Measurements from ENCODE around the gene LMOD1. TPM values are rescaled to one million over a fixed set of nuclear protein-coding genes. Genes with fewer than 3 reads are reported as not detected.

The LMOD1 gene
- total and polyA plus RNA-seq, 2 donors (not counting 1 experiment from before 2014, with no cell fraction given) = not detected

DNA sequence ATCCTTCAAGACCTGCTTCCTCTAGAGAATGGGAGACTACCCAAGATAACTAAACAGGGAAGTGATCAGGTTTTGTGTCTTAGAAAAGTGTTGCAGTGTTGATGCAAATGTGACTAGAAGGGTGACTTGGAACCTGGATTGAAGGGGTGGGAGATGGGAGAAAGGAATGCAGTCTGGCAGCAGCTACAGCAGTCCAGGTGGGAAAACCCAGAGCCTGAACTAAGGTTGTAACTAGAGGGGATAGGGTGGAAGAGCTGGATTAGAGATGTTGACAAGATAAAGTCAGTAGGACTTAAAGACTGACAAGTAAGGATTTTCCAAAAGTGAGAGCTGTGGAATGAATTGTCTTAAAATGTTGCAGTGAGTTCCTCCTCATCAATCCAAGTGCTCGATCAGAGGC is 64.7 kb downstream of the LMOD1 start:
- Histone ChIP-seq H4K20me1 (ENCODE audit: control insufficient read depth, insufficient read depth, low read length, poor library complexity, severe bottlenecking) (no peaks in the 10 kb centered on the region), H3K9ac (ENCODE audit: low read length) (no peak overlapping the region), H3K4me2 (replicated peaks; ENCODE audit: low read depth, low read length, poor library complexity, severe bottlenecking) (no peak overlapping the region), H3K4me3 (ENCODE audit: control extremely low read depth in 1 of 5, extremely low read depth in 1 of 5, insufficient read depth in 1 of 5, low read depth in 2 of 5, low read length in 4 of 5) (no peak overlapping the region), H3K79me2 (ENCODE audit: control insufficient read depth, insufficient read depth, low read length) (no peaks in the 10 kb centered on the region), H3K27me3 (replicated peaks in 1 of 4; ENCODE audit: control extremely low read depth in 1 of 4, control insufficient read depth in 3 of 4, insufficient read depth in 4 of 4, low read length in 3 of 4) (peaks cover 0 to 5% (median 2%) of the 10 kb centered on the region in 4 experiments), H3K9me3 (ENCODE audit: control extremely low read depth in 1 of 3, control insufficient read depth in 2 of 3, insufficient read depth in 1 of 3, low read length in 2 of 3) (no peaks in the 10 kb centered on the region), H3K27ac (ENCODE audit: low read length in 2 of 2) (no peak overlapping the region), H3K36me3 (replicated peaks in 1 of 2; ENCODE audit: control extremely low read depth in 1 of 2, control insufficient read depth in 1 of 2, extremely low read depth in 1 of 2, insufficient read depth in 2 of 2, low read length in 1 of 2) (no peaks in the 10 kb centered on the region), H3K4me1 (ENCODE audit: control insufficient read depth in 2 of 2, insufficient read depth in 2 of 2, low read length in 2 of 2) (peaks cover 14 to 24% of the 10 kb centered on the region in 2 donors), H2AFZ (ENCODE audit: insufficient read depth, low read depth, low read length, poor library complexity, severe bottlenecking) (no peak overlapping the region)
- DNase-seq (no peak), ATAC-seq (ENCODE audit: low read depth) (no peak)
- no peaks in the 10 kb centered on the region for H3K27me3 Mint-ChIP-seq
- 100% methylated on average over 1 of the region's 1 CpG for WGBS (ENCODE audit: insufficient coverage)
- intact Hi-C loops (cut with micrococcal nuclease) = no loop called here
- peaks cover 33% of the 10 kb centered on the region for H3K4me1 Mint-ChIP-seq
- TF ChIP-seq, protein P1, sequence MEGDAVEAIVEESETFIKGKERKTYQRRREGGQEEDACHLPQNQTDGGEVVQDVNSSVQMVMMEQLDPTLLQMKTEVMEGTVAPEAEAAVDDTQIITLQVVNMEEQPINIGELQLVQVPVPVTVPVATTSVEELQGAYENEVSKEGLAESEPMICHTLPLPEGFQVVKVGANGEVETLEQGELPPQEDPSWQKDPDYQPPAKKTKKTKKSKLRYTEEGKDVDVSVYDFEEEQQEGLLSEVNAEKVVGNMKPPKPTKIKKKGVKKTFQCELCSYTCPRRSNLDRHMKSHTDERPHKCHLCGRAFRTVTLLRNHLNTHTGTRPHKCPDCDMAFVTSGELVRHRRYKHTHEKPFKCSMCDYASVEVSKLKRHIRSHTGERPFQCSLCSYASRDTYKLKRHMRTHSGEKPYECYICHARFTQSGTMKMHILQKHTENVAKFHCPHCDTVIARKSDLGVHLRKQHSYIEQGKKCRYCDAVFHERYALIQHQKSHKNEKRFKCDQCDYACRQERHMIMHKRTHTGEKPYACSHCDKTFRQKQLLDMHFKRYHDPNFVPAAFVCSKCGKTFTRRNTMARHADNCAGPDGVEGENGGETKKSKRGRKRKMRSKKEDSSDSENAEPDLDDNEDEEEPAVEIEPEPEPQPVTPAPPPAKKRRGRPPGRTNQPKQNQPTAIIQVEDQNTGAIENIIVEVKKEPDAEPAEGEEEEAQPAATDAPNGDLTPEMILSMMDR (IDR thresholded peaks at IDR 0.05) = no peak
- TF ChIP-seq EZH2 (IDR thresholded peaks at IDR 0.05; ENCODE audit: borderline replicate concordance, insufficient read depth, low read depth, low read length, poor library complexity, severe bottlenecking) = no peak
- no peaks in the 10 kb centered on the region for H3K9me3 Mint-ChIP-seq (ENCODE audit: insufficient read depth)
- H3K4me3 Mint-ChIP-seq = no peak overlapping the region
- ChIA-PET POLR2A (no interaction called here), CTCF (interaction anchor here (0.7 to 2.6 kb wide), 2 partner anchors 92 to 165 kb away, joined by 3 to 11 read pairs; no protein-coding TSS in a partner anchor)
- H3K27ac Mint-ChIP-seq = no peak overlapping the region

DNA sequence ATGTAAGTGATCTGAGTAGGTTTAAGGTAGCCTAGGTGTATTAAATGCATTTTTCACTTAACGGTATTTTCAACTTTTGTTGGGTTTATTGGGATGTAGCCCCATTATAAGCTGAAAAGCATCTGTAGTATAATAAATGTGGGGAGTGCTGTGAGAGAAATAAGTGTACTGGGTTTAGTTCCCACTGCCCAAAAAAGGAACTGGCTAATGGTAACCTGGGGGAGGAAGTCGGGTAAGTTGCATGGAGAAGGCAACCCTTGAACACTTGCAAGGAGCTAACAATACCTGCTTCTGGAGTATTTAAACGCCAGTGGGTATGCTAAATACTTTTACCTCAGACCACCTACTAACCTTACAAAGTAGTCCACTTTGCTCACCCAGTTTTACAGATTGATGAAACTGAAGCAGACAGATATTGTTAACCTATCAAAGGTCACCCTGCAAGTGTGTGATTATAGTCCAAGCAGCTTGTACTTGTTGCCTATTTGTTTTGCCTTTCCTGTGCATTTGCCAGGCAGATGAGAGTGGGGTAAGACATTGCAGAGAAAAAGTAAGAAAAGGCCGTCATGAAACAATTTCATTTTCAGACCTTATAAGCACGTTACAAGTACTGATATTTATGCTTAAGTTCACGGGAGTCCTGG is 65.3 kb downstream of the LMOD1 start:
- Histone ChIP-seq H3K36me3 (replicated peaks in 1 of 2; ENCODE audit: control extremely low read depth in 1 of 2, control insufficient read depth in 1 of 2, extremely low read depth in 1 of 2, insufficient read depth in 2 of 2, low read length in 1 of 2) (peaks cover 0 to 3% of the 10 kb centered on the region in 2 experiments), H3K4me1 (ENCODE audit: control insufficient read depth in 2 of 2, insufficient read depth in 2 of 2, low read length in 2 of 2) (peaks cover 14 to 24% of the 10 kb centered on the region in 2 donors), H3K9ac (ENCODE audit: low read length) (no peak overlapping the region), H3K27me3 (replicated peaks in 1 of 4; ENCODE audit: control extremely low read depth in 1 of 4, control insufficient read depth in 3 of 4, insufficient read depth in 4 of 4, low read length in 3 of 4) (peaks cover 0 to 3% (median 0%) of the 10 kb centered on the region in 4 experiments), H3K27ac (ENCODE audit: low read length in 2 of 2) (no peak overlapping the region), H3K4me3 (ENCODE audit: control extremely low read depth in 1 of 5, extremely low read depth in 1 of 5, insufficient read depth in 1 of 5, low read depth in 2 of 5, low read length in 4 of 5) (no peak overlapping the region), H3K4me2 (replicated peaks; ENCODE audit: low read depth, low read length, poor library complexity, severe bottlenecking) (no peak overlapping the region), H3K9me3 (ENCODE audit: control extremely low read depth in 1 of 3, control insufficient read depth in 2 of 3, insufficient read depth in 1 of 3, low read length in 2 of 3) (no peaks in the 10 kb centered on the region), H3K79me2 (ENCODE audit: control insufficient read depth, insufficient read depth, low read length) (no peaks in the 10 kb centered on the region), H2AFZ (ENCODE audit: insufficient read depth, low read depth, low read length, poor library complexity, severe bottlenecking) (no peak overlapping the region), H4K20me1 (ENCODE audit: control insufficient read depth, insufficient read depth, low read length, poor library complexity, severe bottlenecking) (no peaks in the 10 kb centered on the region)
- no peaks in the 10 kb centered on the region for H3K27me3 Mint-ChIP-seq
- CTCF ChIA-PET = interaction anchor here (0.6 to 2.6 kb wide), 4 partner anchors 14 to 125 kb away, joined by 3 to 11 read pairs (median 4); no protein-coding TSS in a partner anchor
- no peak for DNase-seq
- no peak for ATAC-seq (ENCODE audit: low read depth)
- TF ChIP-seq, protein P1 (IDR thresholded peaks at IDR 0.05) = no peak
- no peak for TF ChIP-seq EZH2 (IDR thresholded peaks at IDR 0.05; ENCODE audit: borderline replicate concordance, insufficient read depth, low read depth, low read length, poor library complexity, severe bottlenecking)
- no peak overlapping the region for H3K4me3 Mint-ChIP-seq
- H3K4me1 Mint-ChIP-seq = peaks cover 33% of the 10 kb centered on the region
- 100% methylated on average over 1 of the region's 6 CpGs for WGBS (ENCODE audit: insufficient coverage)
- intact Hi-C loops (cut with micrococcal nuclease) = no loop called here
- H3K9me3 Mint-ChIP-seq (ENCODE audit: insufficient read depth) = no peaks in the 10 kb centered on the region
- POLR2A ChIA-PET = no interaction called here
- H3K27ac Mint-ChIP-seq = no peak overlapping the region

Measured in B cell (primary cell).